UCSD-AML1 (cell line): ENCODE measurements around the gene PQBP1.

ENCODE experiments used
- DNase-seq: peaks from one replicate; lab custom pipeline; 2025; ENCODE audit not compliant: unreplicated experiment; lab: John Stamatoyannopoulos, UW

The PQBP1 gene

DNA sequence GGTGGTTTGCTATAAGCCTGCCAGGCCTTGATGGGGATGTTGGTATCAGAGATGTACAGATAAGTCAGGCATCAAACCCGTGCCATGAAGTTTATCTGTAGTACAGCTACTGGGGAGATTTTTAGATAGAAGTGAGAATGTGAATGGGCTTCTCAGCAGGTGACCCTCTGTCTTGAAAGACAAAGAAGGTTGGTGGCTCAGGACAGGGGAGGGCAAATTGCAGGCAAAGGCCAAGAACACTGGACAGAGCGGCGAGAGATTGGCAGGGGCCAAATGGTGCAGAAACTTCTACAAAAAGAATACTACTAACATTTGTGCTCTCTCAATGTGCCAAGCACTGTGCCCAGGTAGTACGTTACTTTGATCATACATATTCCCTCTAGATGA lies 23.0 kb downstream of the PQBP1 start:
- no peak for DNase-seq

DNA sequence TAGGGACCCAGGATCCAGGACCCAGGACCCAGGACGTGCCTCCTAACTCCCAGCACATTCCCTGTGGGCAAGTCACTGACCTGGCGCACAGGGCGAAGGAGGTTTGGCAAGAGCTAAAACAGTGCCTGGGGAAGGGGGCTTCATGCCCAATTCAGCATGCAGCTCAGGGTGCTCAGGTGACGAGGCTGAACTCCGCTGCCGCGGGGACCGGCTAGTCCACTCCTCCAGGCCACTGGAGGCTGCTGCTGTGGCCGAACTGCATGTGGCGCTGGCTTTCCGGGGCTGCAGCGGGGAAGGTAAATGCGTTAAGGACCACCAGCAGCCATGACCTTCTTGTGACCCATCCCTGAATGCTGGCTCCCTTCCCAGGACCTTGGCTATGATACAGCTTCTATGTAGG lies 26.0 kb downstream of the PQBP1 start:
- no peak for DNase-seq

DNA sequence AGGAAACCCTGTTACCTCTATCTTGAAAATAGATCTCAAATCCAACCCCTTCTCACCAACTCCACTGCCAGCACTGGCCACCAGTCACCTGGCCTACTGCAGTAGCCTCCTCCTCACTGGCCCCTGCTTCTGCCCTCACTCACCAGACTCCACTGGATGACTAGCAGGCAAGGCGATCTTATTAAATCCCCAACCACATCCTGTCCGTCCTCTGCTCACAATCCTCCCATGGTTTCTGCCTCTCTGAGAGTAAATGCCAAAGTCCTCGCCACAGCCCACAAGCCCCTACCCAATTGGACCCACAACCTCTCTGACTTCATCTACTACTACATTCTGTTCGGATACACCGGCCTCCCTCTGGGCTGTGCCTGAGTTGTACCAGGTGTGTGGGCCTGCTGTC lies 26.5 kb downstream of the PQBP1 start:
- no peak for DNase-seq

DNA sequence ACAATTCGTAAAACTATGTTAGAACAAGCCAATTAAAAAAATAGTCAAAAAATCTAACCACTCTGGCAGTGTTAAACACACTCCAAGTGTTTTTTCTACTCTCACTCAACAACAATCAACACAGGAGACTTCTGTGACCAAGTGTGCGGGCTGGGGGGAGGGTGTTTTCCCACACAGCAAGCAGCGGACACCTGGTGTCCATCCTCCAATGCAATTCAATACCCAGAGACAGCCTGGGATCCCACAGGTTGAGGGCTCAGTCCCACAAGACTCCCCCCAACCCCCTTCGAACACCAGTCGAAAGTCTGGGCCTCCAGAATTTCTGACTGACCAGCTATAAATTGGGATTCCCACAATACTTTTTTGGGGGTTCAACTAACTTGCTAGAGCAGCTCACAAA lies 29.4 kb downstream of the PQBP1 start:
- no peak for DNase-seq

DNA sequence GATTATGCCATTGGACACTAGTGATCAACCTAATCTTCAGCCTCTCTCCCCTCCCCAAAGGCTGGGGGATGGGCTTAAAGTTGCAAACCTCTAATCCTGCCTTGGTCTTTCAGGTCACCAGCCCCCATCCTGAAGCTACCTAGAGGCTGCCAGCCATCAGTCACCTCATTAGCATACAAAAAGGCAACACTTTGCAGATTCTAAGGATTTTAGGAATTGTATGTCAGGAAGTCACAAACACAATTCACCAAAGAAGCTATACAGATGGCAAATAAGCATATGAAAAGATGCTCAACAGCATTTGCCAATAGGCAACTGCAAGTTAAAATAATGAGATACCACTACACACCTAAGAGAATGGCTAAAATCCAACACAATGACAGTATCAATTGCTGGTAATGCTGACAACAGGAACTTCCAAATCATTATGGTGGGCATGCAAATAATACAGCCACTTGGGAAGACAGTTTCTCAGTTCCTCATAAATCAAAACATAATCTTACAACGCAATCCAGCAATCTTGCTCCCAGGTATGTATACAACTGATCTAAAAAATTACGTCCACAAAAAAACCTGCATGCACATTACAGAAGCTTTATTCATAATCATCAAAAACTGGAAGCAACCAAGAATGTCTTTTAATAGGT lies 30.1 kb downstream of the PQBP1 start:
- no peak for DNase-seq

DNA sequence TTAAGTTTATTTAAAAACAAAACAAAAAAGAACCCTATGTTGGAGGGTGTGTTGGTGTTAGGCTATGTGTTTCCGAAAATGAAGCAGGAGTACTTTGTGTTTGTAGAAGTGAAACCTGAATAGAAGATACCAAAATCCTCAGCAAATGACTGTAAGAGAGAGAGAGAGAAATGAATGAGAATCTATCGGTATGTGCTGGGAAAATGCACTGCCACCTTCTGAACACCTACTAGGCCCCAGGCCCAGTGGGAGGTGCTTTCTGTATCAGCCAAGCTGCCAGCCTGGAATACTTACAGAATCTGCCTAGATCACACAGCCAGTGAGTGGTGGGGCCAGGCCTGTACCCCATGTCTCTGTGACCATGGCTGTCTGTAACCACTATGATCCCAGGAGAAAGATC lies 36.0 kb downstream of the PQBP1 start:
- no peak for DNase-seq

DNA sequence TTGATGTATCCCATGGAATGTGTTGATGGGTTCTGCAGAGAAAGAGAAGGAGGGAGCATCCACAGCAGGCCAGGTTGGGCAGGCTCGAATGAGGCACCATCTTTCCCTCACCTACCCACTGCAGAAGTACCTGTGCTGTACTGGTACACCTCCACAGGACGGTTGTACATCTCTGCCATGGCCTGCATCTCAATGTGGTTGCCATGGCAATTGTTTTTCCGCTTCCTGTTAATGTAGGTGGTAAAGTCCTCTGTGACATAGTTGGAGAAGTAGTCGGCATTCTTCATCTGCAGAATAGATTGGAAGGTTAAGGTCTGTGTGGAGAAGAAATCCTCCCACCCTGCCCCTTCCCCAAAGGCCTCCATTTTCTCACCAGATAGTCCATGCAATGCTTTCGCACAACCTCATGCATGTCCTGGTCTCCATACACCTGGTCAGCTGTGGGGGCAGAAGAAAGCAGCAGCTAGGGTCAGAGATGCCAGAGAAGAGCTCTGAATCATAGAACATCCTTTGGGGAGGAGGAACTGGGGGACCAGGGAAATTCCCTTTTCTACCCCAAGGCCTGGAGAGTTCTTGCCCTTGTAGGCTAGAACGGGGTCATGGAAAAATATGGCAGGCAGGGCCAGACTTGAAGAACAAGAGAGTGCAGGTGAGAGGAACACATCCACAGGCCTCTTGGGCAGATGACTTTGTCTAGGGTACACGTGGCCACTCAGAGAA lies 37.0 kb downstream of the PQBP1 start:
- no peak for DNase-seq

DNA sequence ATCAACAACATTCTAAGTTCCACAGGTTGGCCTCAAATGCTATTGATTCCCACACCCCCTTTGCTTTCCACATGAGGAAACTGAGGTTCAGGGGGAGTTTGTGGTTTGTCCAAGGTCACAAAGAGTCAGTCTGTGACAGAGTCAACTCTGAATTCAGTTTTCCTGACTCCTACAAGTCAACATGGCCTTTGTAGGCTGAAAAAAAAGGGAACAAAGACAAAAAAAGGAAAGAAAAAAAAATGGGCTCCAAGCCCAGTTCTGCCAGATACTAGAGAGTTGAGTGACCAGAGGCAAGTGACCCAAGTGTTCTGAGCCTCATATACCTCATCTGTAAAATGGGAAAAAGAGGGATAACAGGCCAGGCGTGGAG lies 37.6 kb downstream of the PQBP1 start:
- no peak for DNase-seq

DNA sequence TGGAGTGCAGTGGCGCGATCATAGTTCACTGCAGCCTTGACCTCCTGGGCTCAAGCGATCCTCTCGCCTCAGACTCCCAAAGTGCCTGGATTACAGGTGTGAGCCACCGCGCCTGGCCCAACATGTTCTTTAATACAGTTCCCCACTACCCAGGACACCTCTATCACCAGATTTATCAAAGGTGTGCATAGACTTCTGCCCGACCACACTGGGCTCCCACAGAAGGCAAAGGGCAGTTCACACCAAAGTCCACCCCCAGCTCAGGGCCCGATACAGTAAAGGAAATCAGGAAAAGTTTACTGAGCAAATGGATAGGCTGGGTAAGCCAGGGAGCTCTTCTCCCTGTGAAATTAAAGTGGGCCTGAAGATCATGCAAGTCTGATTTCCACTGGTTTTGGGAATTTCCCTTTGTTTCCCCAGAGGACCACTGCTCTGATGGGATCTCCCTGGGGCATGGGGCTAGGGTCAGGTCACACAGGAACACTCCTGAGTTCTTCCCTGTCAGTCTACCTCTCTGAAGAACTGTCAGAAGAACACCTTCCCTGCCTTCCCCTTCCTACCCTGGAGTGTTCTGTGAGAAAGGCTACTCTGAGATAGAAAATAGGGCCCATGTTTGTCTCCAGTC lies 38.8 kb downstream of the PQBP1 start:
- DNase-seq = no peak

DNA sequence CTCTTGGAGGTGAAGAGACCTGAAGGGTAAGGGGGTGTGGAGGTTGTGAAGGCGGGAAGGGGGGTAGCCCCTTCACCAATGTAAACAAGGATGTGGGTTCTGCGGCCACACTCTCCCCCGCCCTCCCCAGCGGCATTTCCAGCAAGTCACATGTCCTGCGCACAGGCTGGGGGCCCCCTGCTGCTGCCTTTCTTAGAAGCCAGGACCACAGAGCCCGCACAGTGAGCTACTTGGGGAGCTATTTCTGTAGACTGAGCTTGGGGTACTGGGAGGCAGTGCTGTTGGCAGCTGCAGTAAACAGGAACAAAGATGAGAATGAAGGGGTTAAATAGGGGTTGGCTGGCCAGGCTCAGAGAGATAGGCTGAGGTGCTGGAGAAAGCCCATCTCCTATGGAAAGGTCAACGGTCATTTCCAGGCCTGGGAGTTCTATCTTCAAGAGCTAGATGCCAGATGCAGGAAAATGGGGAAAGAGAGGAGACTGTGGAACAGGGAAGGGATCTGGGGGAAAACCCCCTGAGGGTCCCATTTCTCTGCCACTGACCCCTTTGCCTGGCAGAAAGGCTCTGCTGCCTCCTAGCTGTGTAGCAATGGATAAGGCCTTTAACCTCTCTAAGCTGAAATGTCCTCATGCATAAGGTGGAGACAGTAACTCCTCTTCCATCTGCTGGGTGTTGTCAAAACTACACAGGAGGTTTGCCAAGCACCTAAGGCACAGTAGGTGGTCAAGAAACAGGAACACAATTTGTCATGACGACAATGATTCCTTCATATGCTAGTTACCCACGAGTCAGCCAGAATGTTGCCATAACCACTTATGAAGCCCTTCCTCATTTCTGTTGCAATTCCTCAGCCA lies 39.6 kb downstream of the PQBP1 start:
- peak; percentile 91 for DNase-seq

DNA sequence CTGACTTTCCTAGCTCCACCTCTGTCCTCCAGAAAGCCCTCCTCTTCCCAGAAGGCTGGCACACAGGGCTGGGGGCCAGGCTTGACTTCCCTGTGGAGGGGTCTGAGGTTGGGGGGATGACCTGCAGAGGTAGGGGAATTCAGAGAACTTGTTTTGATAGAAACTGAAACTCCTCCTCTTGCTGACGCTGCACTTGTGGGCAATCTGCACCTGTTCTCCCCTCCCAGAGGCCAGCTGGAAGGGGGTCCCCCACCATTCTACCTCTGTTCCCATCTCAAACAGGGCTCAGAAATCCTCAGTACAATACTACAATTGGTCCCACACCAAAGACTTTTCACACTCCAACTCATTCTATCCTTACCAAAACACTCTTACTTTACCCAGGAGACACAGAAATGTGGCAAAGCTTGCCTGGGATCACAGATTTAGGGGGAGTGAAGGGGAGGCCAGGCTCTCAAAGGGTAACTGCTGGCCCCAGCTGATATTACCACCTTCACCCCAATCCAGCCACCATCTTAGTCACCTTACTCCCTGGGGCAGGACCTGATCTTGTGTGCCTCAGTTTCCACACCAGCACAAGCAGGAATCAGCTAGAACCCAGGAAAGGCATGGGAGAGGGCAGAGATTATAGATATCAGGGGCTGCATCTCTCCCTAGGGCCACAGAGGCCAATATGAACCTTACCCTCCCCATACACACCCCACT lies 41.1 kb downstream of the PQBP1 start:
- no peak for DNase-seq

DNA sequence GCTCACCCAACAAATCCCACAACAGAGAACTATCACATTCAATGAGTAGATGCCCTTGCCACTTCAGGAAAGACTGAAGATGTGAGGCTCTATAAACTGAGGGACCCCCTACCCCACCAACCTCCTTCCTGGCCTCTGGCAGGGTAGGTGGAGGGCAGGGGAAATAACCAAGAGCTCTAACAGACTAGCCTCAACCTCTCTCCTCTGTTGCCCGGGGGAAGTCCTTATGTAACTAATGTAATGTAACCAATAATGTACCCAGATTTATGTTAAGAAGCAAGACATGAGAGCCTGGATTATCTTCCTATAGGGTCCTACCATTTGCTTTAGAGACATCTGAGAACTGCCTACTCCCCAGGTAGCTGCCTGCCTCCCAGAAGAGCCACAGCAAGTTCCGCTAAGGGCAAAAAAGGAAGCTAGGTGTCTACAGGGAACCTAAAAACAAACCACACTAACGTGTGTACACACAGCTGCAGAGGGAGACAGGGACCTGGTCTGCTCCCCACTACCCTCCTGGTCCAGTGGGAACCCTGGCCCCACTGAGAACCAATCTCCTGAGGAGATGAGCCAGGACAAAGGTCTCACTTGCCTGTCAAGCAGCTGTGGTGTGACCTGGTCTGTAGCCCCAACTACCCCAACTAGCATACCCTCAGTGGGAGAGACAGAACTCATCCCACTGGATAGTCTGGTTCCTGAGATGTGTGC lies 41.9 kb downstream of the PQBP1 start:
- no peak for DNase-seq

DNA sequence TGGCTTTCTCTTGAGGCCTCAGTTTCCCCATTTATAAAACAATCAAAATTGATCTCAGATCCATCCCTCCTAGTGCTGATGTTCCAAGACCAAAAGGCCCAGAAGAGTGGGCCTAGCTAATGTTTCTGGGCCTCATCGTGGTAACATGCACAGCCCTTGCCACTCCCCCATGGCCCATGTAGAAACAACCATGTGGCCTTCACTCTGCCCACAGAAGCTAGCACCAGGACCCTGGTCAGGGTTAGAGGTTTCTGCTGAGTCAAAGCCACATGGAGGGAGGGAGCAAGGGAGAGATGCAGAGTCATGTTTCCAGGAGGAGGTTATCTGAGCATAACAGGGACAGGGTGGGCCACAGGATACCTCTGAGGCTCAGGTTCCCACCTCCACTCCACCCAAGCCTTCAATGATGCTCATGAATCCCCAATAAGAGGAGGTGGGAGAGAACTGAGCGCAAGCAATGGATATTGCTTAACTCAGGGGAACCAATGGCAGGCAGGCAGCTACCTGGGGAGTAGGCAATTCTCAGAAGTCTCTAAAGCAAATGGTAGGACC lies 42.8 kb downstream of the PQBP1 start:
- peak; percentile 37 for DNase-seq

DNA sequence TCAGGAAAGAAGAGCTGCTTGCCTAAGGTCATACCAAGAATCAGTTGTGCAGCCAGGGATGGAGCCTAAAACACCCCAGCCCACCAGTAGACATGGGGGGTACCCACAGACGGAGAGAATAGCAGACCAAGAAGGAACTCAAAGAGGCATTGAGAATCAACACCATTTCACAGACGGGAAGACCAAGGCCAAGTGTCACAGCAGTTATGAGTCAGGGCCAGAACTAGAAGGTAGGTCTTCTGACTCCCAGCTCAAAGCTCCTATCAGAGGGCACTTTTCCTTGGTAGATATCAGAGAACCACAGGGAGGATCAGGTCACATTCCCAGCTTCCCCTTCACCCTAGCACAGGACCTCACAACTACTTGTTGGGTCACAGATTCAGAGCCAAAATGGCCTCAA lies 45.2 kb downstream of the PQBP1 start:
- no peak for DNase-seq

DNA sequence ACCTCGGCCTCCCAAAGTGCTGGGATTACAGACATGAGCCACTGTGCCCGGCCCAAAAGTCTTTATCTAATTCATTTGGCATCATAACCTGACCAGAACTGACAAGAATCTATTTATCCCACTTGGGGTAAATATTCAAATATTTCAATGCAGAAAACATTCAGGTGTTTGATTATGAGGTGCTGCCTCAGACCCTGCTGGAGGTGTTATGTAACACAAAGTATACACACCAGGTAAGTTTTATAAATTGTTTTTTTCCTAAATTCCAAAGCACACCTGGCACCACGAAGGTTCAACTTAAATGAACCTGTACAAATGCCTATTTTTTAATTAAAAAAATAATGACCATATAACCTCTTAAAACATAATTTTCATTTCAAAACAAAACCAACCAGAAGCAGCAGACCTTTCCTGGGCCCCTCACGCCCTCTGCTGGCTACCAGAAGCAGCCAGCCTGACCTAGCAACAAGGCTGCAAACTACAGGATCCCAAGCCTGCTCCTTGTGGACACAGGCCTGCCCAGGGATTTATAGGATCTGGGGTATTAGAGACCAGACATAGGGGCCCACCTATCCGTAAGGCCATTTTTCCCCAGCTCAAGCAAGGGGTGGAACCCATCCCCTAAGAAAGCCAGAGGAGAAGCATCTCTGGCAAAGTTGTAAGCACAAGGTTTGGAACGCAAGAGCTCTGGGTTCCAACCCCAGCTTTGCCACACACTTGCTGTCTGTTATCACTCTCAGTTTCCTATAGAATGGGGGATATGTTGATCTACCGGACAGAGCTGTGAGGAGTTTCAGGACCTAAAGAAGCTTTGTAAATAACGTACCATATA lies 48.0 kb downstream of the PQBP1 start:
- DNase-seq = peak; percentile 53

DNA sequence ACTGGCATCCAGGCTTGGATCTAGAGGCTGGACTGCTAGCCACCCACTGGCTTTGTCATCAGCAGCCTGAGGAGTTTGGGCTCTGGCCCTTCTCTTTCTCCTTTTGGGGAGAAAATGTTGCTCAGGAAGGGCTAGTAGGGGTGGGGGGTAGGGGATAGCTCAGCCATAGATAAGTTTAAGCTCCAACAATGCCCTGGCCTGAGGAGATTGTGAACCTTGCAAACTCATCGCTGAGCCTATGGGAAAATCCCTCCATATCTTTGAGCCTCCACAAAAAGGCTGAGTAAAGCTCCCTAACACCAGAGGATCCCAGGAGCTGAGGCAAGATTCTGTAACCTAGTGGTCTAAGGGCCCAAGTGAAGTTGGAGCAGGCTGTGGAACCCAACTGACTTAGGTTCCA lies 50.9 kb downstream of the PQBP1 start:
- DNase-seq = no peak
